ENCODE measurements around the gene ADTRP. TPM values are rescaled to one million over a fixed set of nuclear protein-coding genes. Genes with fewer than 3 reads are reported as not detected.
A peak's percentile ranks its signal among the peaks of the same experiment; 100 is the strongest.

The ADTRP gene
- total and polyA plus RNA-seq, 10 of the 15 experiments (the other 5 are each of a cell fraction or from before 2014, with no cell fraction given) = 0.10 to 2.6 (median 2.1) TPM

DNA sequence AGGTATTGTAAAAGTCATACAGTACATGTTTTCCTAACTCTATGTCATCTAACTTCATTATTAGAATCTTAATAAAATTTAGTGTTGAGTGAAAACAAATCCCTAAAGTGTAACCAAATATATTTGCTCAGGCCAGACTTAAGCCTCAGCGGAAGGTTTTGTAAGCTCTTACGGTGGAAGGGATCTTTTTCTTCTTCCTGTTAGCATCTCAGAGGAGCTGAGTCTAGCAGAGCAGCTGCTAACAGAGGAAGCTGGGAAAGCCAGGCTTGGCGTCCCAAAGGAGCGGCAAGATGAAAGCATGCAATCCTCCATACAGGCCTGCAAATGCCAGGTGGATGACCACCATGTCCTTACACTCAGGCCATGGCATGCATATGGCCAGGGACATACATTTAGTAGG, 72.4 kb downstream of the ADTRP start (continued):
- TF ChIP-seq SIX5 (IDR thresholded peaks at IDR 0.05; ENCODE audit: low read depth, low read length, severe bottlenecking) = no peak

GRCh38 chr6:11705483-11705882, 73.1 kb downstream of the ADTRP start:
- H3K4me1 ChIP-seq (ENCODE audit: control insufficient read depth, insufficient read depth, low read length) = peaks cover 11% of the 10 kb centered on the region
- POLR2A ChIA-PET = interaction anchor here (1.0 kb wide), 1 partner anchor 17 kb away, joined by 8 read pairs; no protein-coding TSS in a partner anchor

More at GRCh38 chr6:11705483-11705882, 73.1 kb downstream of the ADTRP start:
- H3K27me3 ChIP-seq (replicated peaks in 1 of 2; ENCODE audit: control insufficient read depth in 2 of 2, insufficient read depth in 2 of 2, low read length in 1 of 2) = no peaks in the 10 kb centered on the region
- H3K9me3 ChIP-seq (replicated peaks; ENCODE audit: control insufficient read depth, insufficient read depth, low read length) = peaks cover 2% of the 10 kb centered on the region; the same call in 2 of the 3 replicates
- BruUV-seq (replicated peaks) = no TSS peak
- H3K4me2 ChIP-seq (ENCODE audit: control insufficient read depth, insufficient read depth) = peak overlapping the region; percentile 11
- TF ChIP-seq IKZF1 (conservative IDR thresholded peaks at IDR 0.05) (0 out of 2 replicates have a peak, but pooled peaks have one; percentile 6), FOXM1 (IDR thresholded peaks at IDR 0.05; ENCODE audit: low read depth, low read length) (no peak), MYC (IDR thresholded peaks at IDR 0.05; ENCODE audit: insufficient read depth, insufficient read length, insufficient replicate concordance, low read length, severe bottlenecking) (no peak), RELA (IDR thresholded peaks at IDR 0.05; ENCODE audit: borderline replicate concordance, partially characterized antibody) (no peak), HCFC1 (IDR thresholded peaks at IDR 0.05; ENCODE audit: low read length) (no peak)
- TF ChIP-seq, protein P1, sequence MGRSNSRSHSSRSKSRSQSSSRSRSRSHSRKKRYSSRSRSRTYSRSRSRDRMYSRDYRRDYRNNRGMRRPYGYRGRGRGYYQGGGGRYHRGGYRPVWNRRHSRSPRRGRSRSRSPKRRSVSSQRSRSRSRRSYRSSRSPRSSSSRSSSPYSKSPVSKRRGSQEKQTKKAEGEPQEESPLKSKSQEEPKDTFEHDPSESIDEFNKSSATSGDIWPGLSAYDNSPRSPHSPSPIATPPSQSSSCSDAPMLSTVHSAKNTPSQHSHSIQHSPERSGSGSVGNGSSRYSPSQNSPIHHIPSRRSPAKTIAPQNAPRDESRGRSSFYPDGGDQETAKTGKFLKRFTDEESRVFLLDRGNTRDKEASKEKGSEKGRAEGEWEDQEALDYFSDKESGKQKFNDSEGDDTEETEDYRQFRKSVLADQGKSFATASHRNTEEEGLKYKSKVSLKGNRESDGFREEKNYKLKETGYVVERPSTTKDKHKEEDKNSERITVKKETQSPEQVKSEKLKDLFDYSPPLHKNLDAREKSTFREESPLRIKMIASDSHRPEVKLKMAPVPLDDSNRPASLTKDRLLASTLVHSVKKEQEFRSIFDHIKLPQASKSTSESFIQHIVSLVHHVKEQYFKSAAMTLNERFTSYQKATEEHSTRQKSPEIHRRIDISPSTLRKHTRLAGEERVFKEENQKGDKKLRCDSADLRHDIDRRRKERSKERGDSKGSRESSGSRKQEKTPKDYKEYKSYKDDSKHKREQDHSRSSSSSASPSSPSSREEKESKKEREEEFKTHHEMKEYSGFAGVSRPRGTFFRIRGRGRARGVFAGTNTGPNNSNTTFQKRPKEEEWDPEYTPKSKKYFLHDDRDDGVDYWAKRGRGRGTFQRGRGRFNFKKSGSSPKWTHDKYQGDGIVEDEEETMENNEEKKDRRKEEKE (IDR thresholded peaks at IDR 0.05) = no peak
- H3K9ac ChIP-seq (ENCODE audit: control insufficient read depth, insufficient read depth, low read length) = no peak overlapping the region
- H2AFZ ChIP-seq (ENCODE audit: control insufficient read depth, low read depth, low read length) = peak overlapping the region; percentile 45; the same call in 1 of the 2 replicates
- no peaks in the 10 kb centered on the region for H4K20me1 ChIP-seq (ENCODE audit: control insufficient read depth, insufficient read depth)
- 98% methylated on average over 4 of the region's 4 CpGs for WGBS (ENCODE audit: insufficient coverage, insufficient replicate concordance, low lambda C conversion rate, missing lambda C conversion rate)
- in situ Hi-C loops (cut with MboI) (loop anchor here (25.0 kb wide), 1 partner anchor 307 kb away; the partner anchor contains the start of gene HIVEP1), intact Hi-C loops (cut with micrococcal nuclease; ENCODE audit: unreplicated experiment) (no loop called here)
- ChIA-PET CTCF (interaction anchor here (0.6 to 1.4 kb wide), 3 partner anchors 9 to 400 kb away, joined by 3 to 4 read pairs (median 3); no protein-coding TSS in a partner anchor), RAD21 (ENCODE audit: unreplicated experiment) (interaction anchor here (0.7 to 2.5 kb wide), 5 partner anchors 16 to 901 kb away, joined by 3 to 15 read pairs (median 3); partner anchors contain the start of gene EDN1), SMC1A (ENCODE audit: uncharacterized antibody, unreplicated experiment) (interaction anchor here (0.6 to 6.9 kb wide), 5 partner anchors 17 to 260 kb away, joined by 3 to 39 read pairs (median 3); no protein-coding TSS in a partner anchor)
- DNase-seq (ENCODE audit: low read depth, low spot score) = no peak
- no peaks in the 10 kb centered on the region for H3K36me3 ChIP-seq (ENCODE audit: control insufficient read depth in 2 of 2, insufficient read depth in 2 of 2, low read length in 1 of 2)
- no peaks in the 10 kb centered on the region; the same call in 1 of the 2 replicates for H3K79me2 ChIP-seq (ENCODE audit: control insufficient read depth, insufficient read depth, low read length)
- no peak for ATAC-seq
- H3K27ac ChIP-seq (ENCODE audit: control insufficient read depth, insufficient read depth) = no peak overlapping the region
- FAIRE-seq = no peak
- no peak overlapping the region for H3K4me3 ChIP-seq
